Lower leg skin (tissue), 3 donors: Measurements from ENCODE around the gene FLT3.

Experiments
- CTCF ChIP-seq, 3 donors: fragments of 450-650 bp; IDR thresholded peaks; one replicate each; pipeline ENCODE4 v1.5.1; 2016; ENCODE audit warnings: antibody characterized with exemption in 3 of 3, mild to moderate bottlenecking in 3 of 3, moderate library complexity in 2 of 3
- POLR2A ChIP-seq, 2 donors: fragments of 450-650 bp; IDR thresholded peaks; one replicate each; pipeline ENCODE4 v1.6.1; 2016 to 2017; ENCODE audit warnings: antibody characterized with exemption in 2 of 2, mild to moderate bottlenecking in 1 of 2, moderate library complexity in 1 of 2

- TF ChIP-seq CTCF (IDR thresholded peaks at IDR 0.05): no peak
- no peak for TF ChIP-seq POLR2A (IDR thresholded peaks at IDR 0.05)
These were observed 66.3 kb downstream of the FLT3 start for GRCh38 chr13:28033894-28034655.
